ENCODE results near the gene FMO5. TPM values are rescaled to one million over a fixed set of nuclear protein-coding genes. Genes with fewer than 3 reads are reported as not detected.

Gene FMO5
- total and polyA plus RNA-seq, 2 of the 13 experiments (the other 11 are each of a cell fraction or from before 2014, with no cell fraction given): 48.2 to 149 TPM

DNA sequence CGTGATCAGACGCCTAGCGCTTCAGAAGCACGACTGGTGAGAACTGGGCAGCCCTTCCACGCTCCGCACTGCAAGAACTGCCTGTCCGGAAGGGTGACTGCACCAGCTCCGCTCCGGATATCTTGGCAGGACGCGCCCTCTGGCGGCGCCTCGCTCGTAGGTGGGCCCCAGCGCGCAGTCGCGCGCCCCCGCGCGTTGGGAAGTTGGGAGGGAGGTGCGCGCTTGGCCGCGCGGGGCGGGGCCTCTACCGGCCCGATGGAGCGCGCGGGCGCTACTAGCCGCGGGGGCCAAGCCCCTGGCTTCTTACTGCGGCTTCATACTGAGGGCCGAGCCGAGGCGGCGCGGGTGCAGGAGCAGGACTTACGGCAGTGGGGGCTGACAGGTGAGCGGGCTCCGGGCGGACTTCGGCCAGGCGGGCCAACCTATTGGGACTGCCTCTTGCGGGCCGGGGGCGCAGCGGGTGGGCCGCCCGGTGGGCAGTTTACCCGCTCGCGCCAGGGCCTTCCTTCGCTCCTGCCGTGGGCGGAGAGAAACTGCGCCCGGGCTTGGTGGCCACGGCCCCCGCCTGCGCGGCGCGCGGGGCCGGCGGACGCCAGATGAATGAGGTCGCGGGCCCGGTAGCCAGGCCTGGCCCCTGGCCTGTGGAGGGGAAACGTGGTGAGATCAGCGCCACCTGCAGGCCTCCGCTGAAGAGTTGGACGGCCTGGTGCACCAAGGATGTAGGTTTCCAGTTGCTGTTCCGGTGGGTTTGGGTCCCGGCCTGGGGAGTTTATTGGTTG, 17.5 kb upstream of the FMO5 start, which contains the start of gene CHD1L (continued):
- TF ChIP-seq GABPB1 (CRISPR knock-in tag; IDR thresholded peaks at IDR 0.05) (peak; percentile 83), SOX13 (IDR thresholded peaks at IDR 0.05) (no peak), SOX13 (CRISPR knock-in tag; conservative IDR thresholded peaks at IDR 0.05 in 1 of 2, IDR thresholded peaks at IDR 0.05 in 1 of 2) (peak in 1 of 2 experiments; percentile 73; a peak in 2 of 4 replicates), GZF1 (CRISPR knock-in tag; IDR thresholded peaks at IDR 0.05) (peak; percentile 75; the same call in 1 of the 2 replicates), ETV5 (CRISPR knock-in tag; IDR thresholded peaks at IDR 0.05; ENCODE audit: borderline replicate concordance) (peak; percentile 93), ZNF367 (CRISPR knock-in tag; IDR thresholded peaks at IDR 0.05; ENCODE audit: borderline replicate concordance) (peak; percentile 69; the same call in 1 of the 2 replicates), ZNF547 (CRISPR knock-in tag; IDR thresholded peaks at IDR 0.05) (peak; percentile 75)
- TF ChIP-seq, protein P1, sequence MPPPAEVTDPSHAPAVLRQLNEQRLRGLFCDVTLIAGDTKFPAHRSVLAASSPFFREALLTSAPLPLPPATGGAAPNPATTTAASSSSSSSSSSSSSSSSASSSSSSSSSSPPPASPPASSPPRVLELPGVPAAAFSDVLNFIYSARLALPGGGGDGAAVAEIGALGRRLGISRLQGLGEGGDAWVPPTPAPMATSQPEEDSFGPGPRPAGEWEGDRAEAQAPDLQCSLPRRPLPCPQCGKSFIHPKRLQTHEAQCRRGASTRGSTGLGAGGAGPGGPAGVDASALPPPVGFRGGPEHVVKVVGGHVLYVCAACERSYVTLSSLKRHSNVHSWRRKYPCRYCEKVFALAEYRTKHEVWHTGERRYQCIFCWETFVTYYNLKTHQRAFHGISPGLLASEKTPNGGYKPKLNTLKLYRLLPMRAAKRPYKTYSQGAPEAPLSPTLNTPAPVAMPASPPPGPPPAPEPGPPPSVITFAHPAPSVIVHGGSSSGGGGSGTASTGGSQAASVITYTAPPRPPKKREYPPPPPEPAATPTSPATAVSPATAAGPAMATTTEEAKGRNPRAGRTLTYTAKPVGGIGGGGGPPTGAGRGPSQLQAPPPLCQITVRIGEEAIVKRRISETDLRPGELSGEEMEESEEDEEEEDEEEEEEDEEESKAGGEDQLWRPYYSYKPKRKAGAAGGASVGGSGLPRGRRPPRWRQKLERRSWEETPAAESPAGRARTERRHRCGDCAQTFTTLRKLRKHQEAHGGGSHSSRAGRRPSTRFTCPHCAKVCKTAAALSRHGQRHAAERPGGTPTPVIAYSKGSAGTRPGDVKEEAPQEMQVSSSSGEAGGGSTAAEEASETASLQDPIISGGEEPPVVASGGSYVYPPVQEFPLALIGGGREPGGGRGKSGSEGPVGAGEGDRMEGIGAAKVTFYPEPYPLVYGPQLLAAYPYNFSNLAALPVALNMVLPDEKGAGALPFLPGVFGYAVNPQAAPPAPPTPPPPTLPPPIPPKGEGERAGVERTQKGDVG (CRISPR knock-in tag; IDR thresholded peaks at IDR 0.05; ENCODE audit: borderline replicate concordance): peak; percentile 84
- TF ChIP-seq, protein P2, sequence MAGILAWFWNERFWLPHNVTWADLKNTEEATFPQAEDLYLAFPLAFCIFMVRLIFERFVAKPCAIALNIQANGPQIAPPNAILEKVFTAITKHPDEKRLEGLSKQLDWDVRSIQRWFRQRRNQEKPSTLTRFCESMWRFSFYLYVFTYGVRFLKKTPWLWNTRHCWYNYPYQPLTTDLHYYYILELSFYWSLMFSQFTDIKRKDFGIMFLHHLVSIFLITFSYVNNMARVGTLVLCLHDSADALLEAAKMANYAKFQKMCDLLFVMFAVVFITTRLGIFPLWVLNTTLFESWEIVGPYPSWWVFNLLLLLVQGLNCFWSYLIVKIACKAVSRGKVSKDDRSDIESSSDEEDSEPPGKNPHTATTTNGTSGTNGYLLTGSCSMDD (CRISPR knock-in tag; IDR thresholded peaks at IDR 0.05): no peak
- TF ChIP-seq, protein P3, sequence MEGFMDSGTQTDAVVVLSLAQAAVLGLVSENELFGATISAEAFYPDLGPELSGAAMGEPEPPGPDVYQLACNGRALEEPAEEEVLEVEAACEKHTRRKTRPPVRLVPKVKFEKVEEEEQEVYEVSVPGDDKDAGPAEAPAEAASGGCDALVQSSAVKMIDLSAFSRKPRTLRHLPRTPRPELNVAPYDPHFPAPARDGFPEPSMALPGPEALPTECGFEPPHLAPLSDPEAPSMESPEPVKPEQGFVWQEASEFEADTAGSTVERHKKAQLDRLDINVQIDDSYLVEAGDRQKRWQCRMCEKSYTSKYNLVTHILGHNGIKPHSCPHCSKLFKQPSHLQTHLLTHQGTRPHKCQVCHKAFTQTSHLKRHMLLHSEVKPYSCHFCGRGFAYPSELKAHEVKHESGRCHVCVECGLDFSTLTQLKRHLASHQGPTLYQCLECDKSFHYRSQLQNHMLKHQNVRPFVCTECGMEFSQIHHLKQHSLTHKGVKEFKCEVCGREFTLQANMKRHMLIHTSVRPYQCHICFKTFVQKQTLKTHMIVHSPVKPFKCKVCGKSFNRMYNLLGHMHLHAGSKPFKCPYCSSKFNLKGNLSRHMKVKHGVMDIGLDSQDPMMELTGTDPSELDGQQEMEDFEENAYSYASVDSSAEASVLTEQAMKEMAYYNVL (CRISPR knock-in tag; IDR thresholded peaks at IDR 0.05; ENCODE audit: borderline replicate concordance): peak; percentile 69; the same call in 1 of the 2 replicates
- TF ChIP-seq, protein P4, sequence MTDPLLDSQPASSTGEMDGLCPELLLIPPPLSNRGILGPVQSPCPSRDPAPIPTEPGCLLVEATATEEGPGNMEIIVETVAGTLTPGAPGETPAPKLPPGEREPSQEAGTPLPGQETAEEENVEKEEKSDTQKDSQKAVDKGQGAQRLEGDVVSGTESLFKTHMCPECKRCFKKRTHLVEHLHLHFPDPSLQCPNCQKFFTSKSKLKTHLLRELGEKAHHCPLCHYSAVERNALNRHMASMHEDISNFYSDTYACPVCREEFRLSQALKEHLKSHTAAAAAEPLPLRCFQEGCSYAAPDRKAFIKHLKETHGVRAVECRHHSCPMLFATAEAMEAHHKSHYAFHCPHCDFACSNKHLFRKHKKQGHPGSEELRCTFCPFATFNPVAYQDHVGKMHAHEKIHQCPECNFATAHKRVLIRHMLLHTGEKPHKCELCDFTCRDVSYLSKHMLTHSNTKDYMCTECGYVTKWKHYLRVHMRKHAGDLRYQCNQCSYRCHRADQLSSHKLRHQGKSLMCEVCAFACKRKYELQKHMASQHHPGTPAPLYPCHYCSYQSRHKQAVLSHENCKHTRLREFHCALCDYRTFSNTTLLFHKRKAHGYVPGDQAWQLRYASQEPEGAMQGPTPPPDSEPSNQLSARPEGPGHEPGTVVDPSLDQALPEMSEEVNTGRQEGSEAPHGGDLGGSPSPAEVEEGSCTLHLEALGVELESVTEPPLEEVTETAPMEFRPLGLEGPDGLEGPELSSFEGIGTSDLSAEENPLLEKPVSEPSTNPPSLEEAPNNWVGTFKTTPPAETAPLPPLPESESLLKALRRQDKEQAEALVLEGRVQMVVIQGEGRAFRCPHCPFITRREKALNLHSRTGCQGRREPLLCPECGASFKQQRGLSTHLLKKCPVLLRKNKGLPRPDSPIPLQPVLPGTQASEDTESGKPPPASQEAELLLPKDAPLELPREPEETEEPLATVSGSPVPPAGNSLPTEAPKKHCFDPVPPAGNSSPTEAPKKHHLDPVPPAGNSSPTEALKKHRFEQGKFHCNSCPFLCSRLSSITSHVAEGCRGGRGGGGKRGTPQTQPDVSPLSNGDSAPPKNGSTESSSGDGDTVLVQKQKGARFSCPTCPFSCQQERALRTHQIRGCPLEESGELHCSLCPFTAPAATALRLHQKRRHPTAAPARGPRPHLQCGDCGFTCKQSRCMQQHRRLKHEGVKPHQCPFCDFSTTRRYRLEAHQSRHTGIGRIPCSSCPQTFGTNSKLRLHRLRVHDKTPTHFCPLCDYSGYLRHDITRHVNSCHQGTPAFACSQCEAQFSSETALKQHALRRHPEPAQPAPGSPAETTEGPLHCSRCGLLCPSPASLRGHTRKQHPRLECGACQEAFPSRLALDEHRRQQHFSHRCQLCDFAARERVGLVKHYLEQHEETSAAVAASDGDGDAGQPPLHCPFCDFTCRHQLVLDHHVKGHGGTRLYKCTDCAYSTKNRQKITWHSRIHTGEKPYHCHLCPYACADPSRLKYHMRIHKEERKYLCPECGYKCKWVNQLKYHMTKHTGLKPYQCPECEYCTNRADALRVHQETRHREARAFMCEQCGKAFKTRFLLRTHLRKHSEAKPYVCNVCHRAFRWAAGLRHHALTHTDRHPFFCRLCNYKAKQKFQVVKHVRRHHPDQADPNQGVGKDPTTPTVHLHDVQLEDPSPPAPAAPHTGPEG (CRISPR knock-in tag; IDR thresholded peaks at IDR 0.05): peak; percentile 95

All from HepG2 (cell line).